Measurements from ENCODE around the gene EFCAB11. TPM values are rescaled to one million over a fixed set of nuclear protein-coding genes. Genes with fewer than 3 reads are reported as not detected.

EFCAB11 gene
- total and polyA plus RNA-seq, 2 of the 8 experiments (the other 6 are each of a cell fraction or from before 2014, with no cell fraction given) = 6.8 to 12.8 TPM

DNA sequence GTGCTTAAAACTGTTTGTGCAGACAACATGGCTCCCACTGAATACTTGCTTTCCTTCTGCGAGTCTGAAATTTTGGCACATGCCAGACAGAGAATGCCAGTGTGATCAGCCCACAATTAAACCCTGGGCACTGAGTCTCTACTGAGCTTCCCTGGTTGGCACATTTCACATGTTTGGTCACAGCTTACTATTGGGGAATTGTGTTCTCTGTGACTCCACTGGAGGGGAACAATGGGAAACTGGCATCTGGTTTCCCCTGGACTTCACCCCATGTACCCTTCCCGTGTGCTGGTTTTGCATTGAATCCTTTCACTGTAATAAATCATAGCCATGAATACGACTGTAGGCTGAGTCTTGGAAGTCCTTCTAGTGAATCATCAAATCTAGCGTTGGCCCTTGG, 64.9 kb downstream of the EFCAB11 start:
- no peak overlapping the region for H2BK12ac ChIP-seq (ENCODE audit: low read depth, low read length)
- no peak for TF ChIP-seq SAP30 (IDR thresholded peaks at IDR 0.05; ENCODE audit: insufficient read depth, insufficient replicate concordance, low read length)
- no peak for TF ChIP-seq SP2 (IDR thresholded peaks at IDR 0.05; ENCODE audit: low read length)
- no peak for TF ChIP-seq CREB1 (IDR thresholded peaks at IDR 0.05)
- TF ChIP-seq JUND (IDR thresholded peaks at IDR 0.05; ENCODE audit: low read length) = no peak
- no peak for TF ChIP-seq NRF1 (IDR thresholded peaks at IDR 0.05; ENCODE audit: low read depth, low read length)
- TF ChIP-seq RXRA (IDR thresholded peaks at IDR 0.05; ENCODE audit: insufficient read depth, low read depth, low read length) = no peak
- TF ChIP-seq POLR2AphosphoS5 (IDR thresholded peaks at IDR 0.05; ENCODE audit: low read depth, low read length) = no peak
- no peak for TF ChIP-seq TBP (IDR thresholded peaks at IDR 0.05; ENCODE audit: low read depth, low read length)
- TF ChIP-seq, protein P1, sequence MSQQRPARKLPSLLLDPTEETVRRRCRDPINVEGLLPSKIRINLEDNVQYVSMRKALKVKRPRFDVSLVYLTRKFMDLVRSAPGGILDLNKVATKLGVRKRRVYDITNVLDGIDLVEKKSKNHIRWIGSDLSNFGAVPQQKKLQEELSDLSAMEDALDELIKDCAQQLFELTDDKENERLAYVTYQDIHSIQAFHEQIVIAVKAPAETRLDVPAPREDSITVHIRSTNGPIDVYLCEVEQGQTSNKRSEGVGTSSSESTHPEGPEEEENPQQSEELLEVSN (IDR thresholded peaks at IDR 0.05) = no peak
- no peak for TF ChIP-seq BACH1 (IDR thresholded peaks at IDR 0.05; ENCODE audit: low read length)
- no peak for TF ChIP-seq SP4 (IDR thresholded peaks at IDR 0.05; ENCODE audit: low read length)
- no peak for TF ChIP-seq KDM5A (IDR thresholded peaks at IDR 0.05; ENCODE audit: low read length)
- no peak for DNase-seq (ENCODE audit: low read depth in 1 of 2, low spot score in 2 of 2)
- FAIRE-seq = no peak
- H3K4me2 ChIP-seq (ENCODE audit: insufficient read depth in 1 of 2, low read depth in 2 of 2, low read length in 2 of 2) = no peak overlapping the region
- H3K18ac ChIP-seq (ENCODE audit: extremely low read depth, low read length) = no peak overlapping the region
- no peaks in the 10 kb centered on the region for H4K20me1 ChIP-seq (replicated peaks in 1 of 2; ENCODE audit: control insufficient read depth in 1 of 2, insufficient read depth in 2 of 2, low read length in 2 of 2)
- H4K91ac ChIP-seq (replicated peaks; ENCODE audit: insufficient read length, low read length) = no peak overlapping the region
- no peak overlapping the region for H2BK120ac ChIP-seq (replicated peaks; ENCODE audit: low read depth, low read length)
- no peak overlapping the region for H2AK5ac ChIP-seq (ENCODE audit: low read depth, low read length)
- H3K27me3 ChIP-seq (replicated peaks in 1 of 4; ENCODE audit: control insufficient read depth in 3 of 4, extremely low read depth in 1 of 4, insufficient read depth in 3 of 4, low read length in 3 of 4) = no peaks in the 10 kb centered on the region
- no peaks in the 10 kb centered on the region for H3K23me2 ChIP-seq (ENCODE audit: low read depth, low read length)
- no peaks in the 10 kb centered on the region for H3K36me3 ChIP-seq (ENCODE audit: control insufficient read depth in 2 of 4, insufficient read depth in 4 of 4, low read length in 3 of 4)
- no peak overlapping the region for H3K4me3 ChIP-seq (ENCODE audit: extremely low read depth in 1 of 4, insufficient read depth in 2 of 4, low read depth in 3 of 4, low read length in 4 of 4)
- H3K79me2 ChIP-seq (ENCODE audit: control insufficient read depth in 1 of 2, insufficient read depth in 2 of 2, low read length in 2 of 2) = no peaks in the 10 kb centered on the region
- ChIA-PET POLR2A (ENCODE audit: partially characterized antibody) (no interaction called here), CTCF (ENCODE audit: partially characterized antibody) (no interaction called here)
- H2AFZ ChIP-seq (ENCODE audit: low read length) = no peak overlapping the region
- H3K79me1 ChIP-seq (ENCODE audit: low read depth, low read length) = no peaks in the 10 kb centered on the region
- no peak overlapping the region for H3K27ac ChIP-seq (ENCODE audit: low read depth, low read length)
- no peak overlapping the region for H3K56ac ChIP-seq (replicated peaks; ENCODE audit: insufficient read length, low read depth, low read length)
- H2BK15ac ChIP-seq (ENCODE audit: low read length) = no peak overlapping the region
- H3K9me3 ChIP-seq (ENCODE audit: insufficient read depth in 2 of 2, low read depth in 1 of 2, low read length in 1 of 2) = no peaks in the 10 kb centered on the region; a peak in 1 of 4 replicates
- no peak overlapping the region for H3K4ac ChIP-seq (replicated peaks; ENCODE audit: insufficient read length, low read depth, low read length)
- WGBS, 2 experiments (ENCODE audit: extremely low coverage in 1 of 2, insufficient coverage in 1 of 2, insufficient read length in 1 of 2, insufficient replicate concordance in 2 of 2, low coverage in 1 of 2, low lambda C conversion rate in 2 of 2, missing lambda C conversion rate in 1 of 2) = 89% methylated on average over 4 of the region's 4 CpGs; no CpG with 5 or more reads in 1 of the 2 experiments
- no peak overlapping the region for H3K9ac ChIP-seq (replicated peaks in 1 of 4; ENCODE audit: extremely low read depth in 1 of 4, low read depth in 3 of 4, low read length in 3 of 4)
- no peak overlapping the region for H4K8ac ChIP-seq (ENCODE audit: extremely low read depth, insufficient read depth, low read length)
- no peak overlapping the region for H2BK5ac ChIP-seq (ENCODE audit: low read depth, low read length)
- H3K23ac ChIP-seq (ENCODE audit: insufficient read length) = no peak overlapping the region
- no peak overlapping the region for H3K14ac ChIP-seq (ENCODE audit: insufficient read length)
- no peak overlapping the region for H4K5ac ChIP-seq (ENCODE audit: insufficient read length, low read depth, low read length)
- no peaks in the 10 kb centered on the region for H3K4me1 ChIP-seq (replicated peaks in 1 of 4; ENCODE audit: control insufficient read depth in 3 of 4, insufficient read depth in 4 of 4, low read length in 3 of 4)
- H2BK20ac ChIP-seq (ENCODE audit: low read length) = no peak overlapping the region
